B cell (primary cell): ENCODE data around the gene TRIP13. TPM values are rescaled to one million over a fixed set of nuclear protein-coding genes. Genes with fewer than 3 reads are reported as not detected.

Experiments used
- ATAC-seq: fragments of 200-7000 bp; cut with Tn5 transposase; one replicate; pipeline ENCODE4 v1.10.0; 2021; ENCODE audit warnings: low read depth, mild to moderate bottlenecking, moderate number of reproducible peaks, moderate library complexity
- CTCF ChIA-PET: fragments of 350-600 bp; sonication (Branson Sonifier 250); formaldehyde crosslinking; loops from one replicate; lab custom pipeline; 2021; ENCODE audit warnings: antibody characterized with exemption, inconsistent platforms; lab: Charles Lee
- POLR2A ChIA-PET: fragments of 350-600 bp; sonication (Branson Sonifier 250); formaldehyde crosslinking; loops from one replicate; lab custom pipeline; 2021; ENCODE audit warnings: antibody characterized with exemption; lab: Charles Lee
- DNase-seq: peaks from one replicate; pipeline ENCODE4 v3.0.0; 2013
- H2AFZ ChIP-seq: 2 replicates; pipeline ENCODE4 v1.6.1; 2012; ENCODE audit warnings: mild to moderate bottlenecking, low read depth, low read length; ENCODE audit not compliant: insufficient read depth, poor library complexity, severe bottlenecking
- H3K27ac ChIP-seq, 2 donors: 1 replicate in 1 of 2; 2 replicates in 1 of 2; pipeline ENCODE4 v1.5.1; 2012 to 2013; ENCODE audit warnings: low read length in 2 of 2, mild to moderate bottlenecking in 2 of 2, moderate library complexity in 1 of 2
- H3K27me3 ChIP-seq, 4 experiments: fragments of 200-600 bp in 1 of 4; sonication (generic) in 1 of 4; replicated peaks in 1 of 4; 1 replicate in 2 of 4; 2 replicates in 2 of 4; pipeline versions ENCODE4 v1.6.1 to v1.7.0; 2013 to 2016; ENCODE audit warnings: low read length in 3 of 4, mild to moderate bottlenecking in 2 of 4, mixed read lengths in 1 of 4, moderate library complexity in 1 of 4; ENCODE audit not compliant: insufficient read depth in 4 of 4, control insufficient read depth in 3 of 4; ENCODE audit errors: control extremely low read depth in 1 of 4
- H3K36me3 ChIP-seq, 2 experiments: replicated peaks in 1 of 2; 1 replicate in 1 of 2; 2 replicates in 1 of 2; pipeline versions ENCODE4 v1.6.1 to v1.7.1; 2013; ENCODE audit warnings: low read length in 1 of 2; ENCODE audit not compliant: insufficient read depth in 2 of 2, control insufficient read depth in 1 of 2; ENCODE audit errors: control extremely low read depth in 1 of 2, extremely low read depth in 1 of 2
- H3K4me1 ChIP-seq, 2 donors: fragments of 200-600 bp in 1 of 2; sonication (generic) in 1 of 2; 1 replicate in 1 of 2; 2 replicates in 1 of 2; pipeline versions ENCODE4 v1.5.1 to v1.6.1; 2013 to 2017; ENCODE audit warnings: low read length in 2 of 2; ENCODE audit not compliant: control insufficient read depth in 2 of 2, insufficient read depth in 2 of 2
- H3K4me2 ChIP-seq: replicated peaks from 2 replicates; pipeline ENCODE3; 2012; ENCODE audit warnings: mild to moderate bottlenecking, low read depth, low read length; ENCODE audit not compliant: poor library complexity, severe bottlenecking
- H3K4me3 ChIP-seq, 5 experiments: fragments of 200-600 bp in 1 of 5; sonication (generic) in 1 of 5; 1 replicate in 3 of 5; 2 replicates in 2 of 5; pipeline versions ENCODE4 v1.5.1 to v1.7.0; 2011 to 2016; ENCODE audit warnings: low read length in 4 of 5, mild to moderate bottlenecking in 4 of 5, low read depth in 2 of 5, control low read depth in 1 of 5, moderate library complexity in 1 of 5; ENCODE audit not compliant: insufficient read depth in 1 of 5; ENCODE audit errors: control extremely low read depth in 1 of 5, extremely low read depth in 1 of 5
- H3K79me2 ChIP-seq: fragments of 200-600 bp; sonication (generic); one replicate; pipeline ENCODE4 v1.6.0; 2016; ENCODE audit warnings: low read length; ENCODE audit not compliant: control insufficient read depth, insufficient read depth
- H3K9ac ChIP-seq: fragments of 200-600 bp; sonication (generic); 2 replicates; pipeline ENCODE4 v1.6.1; 2017; ENCODE audit warnings: mild to moderate bottlenecking, low read length, moderate library complexity
- H3K9me3 ChIP-seq, 3 donors: one replicate each; pipeline versions ENCODE4 v1.6.1 to v1.7.1; 2013; ENCODE audit warnings: low read length in 2 of 3; ENCODE audit not compliant: control insufficient read depth in 2 of 3, insufficient read depth in 1 of 3; ENCODE audit errors: control extremely low read depth in 1 of 3
- H4K20me1 ChIP-seq: 2 replicates; pipeline ENCODE4 v1.6.0; 2012; ENCODE audit warnings: mild to moderate bottlenecking, low read length; ENCODE audit not compliant: insufficient read depth, control insufficient read depth, poor library complexity, severe bottlenecking
- H3K27ac Mint-ChIP-seq: one replicate; pipeline ENCODE4 v1.8.0; 2021; ENCODE audit warnings: mixed read lengths
- H3K27me3 Mint-ChIP-seq: one replicate; pipeline ENCODE4 v1.8.0; 2021; ENCODE audit warnings: mixed read lengths
- H3K4me1 Mint-ChIP-seq: one replicate; pipeline ENCODE4 v1.8.0; 2021; ENCODE audit warnings: mixed read lengths
- H3K4me3 Mint-ChIP-seq: one replicate; pipeline ENCODE4 v1.8.0; 2021; ENCODE audit warnings: mixed read lengths
- H3K9me3 Mint-ChIP-seq: one replicate; pipeline ENCODE4 v1.8.0; 2022; ENCODE audit warnings: mixed read lengths; ENCODE audit not compliant: insufficient read depth
- CTCF ChIP-seq: fragments of 200-600 bp; IDR thresholded peaks from one replicate; pipeline ENCODE4 v1.8.0; 2022; ENCODE audit warnings: antibody characterized with exemption, mild to moderate bottlenecking
- EZH2 ChIP-seq: IDR thresholded peaks from 2 replicates; pipeline ENCODE4 v1.6.1; 2012; ENCODE audit warnings: borderline replicate concordance, low read depth, mild to moderate bottlenecking, moderate library complexity, low read length; ENCODE audit not compliant: insufficient read depth, poor library complexity, severe bottlenecking
- WGBS: methylation state at CpG from one replicate; pipeline ENCODE4 v1.1.5; 2013; ENCODE audit warnings: missing lambda C conversion rate; ENCODE audit not compliant: insufficient coverage; 5-methylcytosine and 5-hydroxymethylcytosine counted together
- intact Hi-C: fragments of 100-400 bp; cut with micrococcal nuclease; formaldehyde crosslinking; loops from one replicate; pipeline ENCODE4 v1.10.0; 2022
- polyA plus RNA-seq: library from polyadenylated mRNA; depleted of rRNA; stranded (reverse); fragments of >200 nt; gene quantifications from 2 replicates; pipeline ENCODE4 v1.2.3, GENCODE V29; 2012
- total RNA-seq, 2 donors: library from RNA; stranded (reverse); fragments of 120-200 nt in 1 of 2; gene quantifications; 1 replicate in 1 of 2; 2 replicates in 1 of 2; pipeline versions ENCODE4 v1.2.3 to v1.2.4, GENCODE V29; 2013 to 2022

Gene TRIP13
- total and polyA plus RNA-seq, 2 donors (not counting 1 experiment from before 2014, with no cell fraction given), result 0.63 to 1.1 TPM

GRCh38 chr5:893137-893506 lies 438 bp downstream of the TRIP13 start:
- Mint-ChIP-seq H3K4me1 (peaks cover 16% of the 10 kb centered on the region), H3K4me3 (peak overlapping the region; percentile 74), H3K27ac (no peak overlapping the region), H3K9me3 (no peaks in the 10 kb centered on the region), H3K27me3 (no peaks in the 10 kb centered on the region)
- no peak for ATAC-seq
- ChIA-PET CTCF (interaction anchor here (0.7 to 2.4 kb wide), 4 partner anchors 10 to 701 kb away, joined by 3 to 11 read pairs (median 4); partner anchors contain the start of gene AHRR), POLR2A (no interaction called here)
- Histone ChIP-seq H3K36me3 (peaks cover 1 to 30% of the 10 kb centered on the region in 2 experiments), H3K4me1 (peaks cover 13 to 19% of the 10 kb centered on the region in 2 donors), H3K9ac (peak overlapping the region; percentile 89), H3K27ac (no peak overlapping the region), H3K4me3 (peak overlapping the region in 4 of 5 experiments; percentile 47 to 90 (median 83)), H2AFZ (peak overlapping the region; percentile 88), H4K20me1 (peaks cover 15% of the 10 kb centered on the region), H3K9me3 (no peaks in the 10 kb centered on the region), H3K79me2 (peaks cover 36% of the 10 kb centered on the region), H3K27me3 (no peaks in the 10 kb centered on the region), H3K4me2 (peak overlapping the region; percentile 85)
- TF ChIP-seq EZH2 (no peak), CTCF (no peak)
- intact Hi-C loops, result loop anchor here (5.0 kb wide), 1 partner anchor 909 kb away; the partner anchor contains the start of gene NDUFS6
- WGBS, result 2% methylated on average over 31 of the region's 31 CpGs
- no peak for DNase-seq

GRCh38 chr5:893711-894110 lies 1.0 kb downstream of the TRIP13 start:
- H3K4me3 ChIP-seq, result no peak overlapping the region
- no peak overlapping the region for H3K9ac ChIP-seq
- no peak overlapping the region for H3K27ac ChIP-seq
- intact Hi-C loops, result loop anchor here (5.0 kb wide), 1 partner anchor 909 kb away; the partner anchor contains the start of gene NDUFS6
- H3K4me1 ChIP-seq, result peaks cover 13 to 19% of the 10 kb centered on the region in 2 donors
- H3K4me2 ChIP-seq, result peak overlapping the region; percentile 85
- H3K9me3 ChIP-seq, result no peaks in the 10 kb centered on the region
- CTCF ChIA-PET, result interaction anchor here (2.4 kb wide), 1 partner anchor 9 kb away, joined by 11 read pairs; no protein-coding TSS in a partner anchor
- Mint-ChIP-seq H3K27me3 (no peaks in the 10 kb centered on the region), H3K27ac (no peak overlapping the region), H3K4me3 (peak overlapping the region; percentile 74), H3K4me1 (peaks cover 16% of the 10 kb centered on the region), H3K9me3 (no peaks in the 10 kb centered on the region)
- H3K79me2 ChIP-seq, result peaks cover 36% of the 10 kb centered on the region
- 88% methylated on average over 9 of the region's 9 CpGs for WGBS
- H3K27me3 ChIP-seq, result no peaks in the 10 kb centered on the region
- POLR2A ChIA-PET, result no interaction called here
- peaks cover 1 to 24% of the 10 kb centered on the region in 2 experiments for H3K36me3 ChIP-seq
- no peak for DNase-seq
- TF ChIP-seq CTCF (no peak), EZH2 (no peak)
- H4K20me1 ChIP-seq, result peaks cover 15% of the 10 kb centered on the region
- no peak for ATAC-seq
- peak overlapping the region; percentile 88 for H2AFZ ChIP-seq
